NCI-H2171 treated with DMSO at 0.1 percent for 48 hours (cell line): ENCODE measurements around the gene GALNT6.

Experiments used
- DNase-seq: peaks from one replicate; lab custom pipeline; 2025; lab: John Stamatoyannopoulos, UW

GALNT6 gene

DNA sequence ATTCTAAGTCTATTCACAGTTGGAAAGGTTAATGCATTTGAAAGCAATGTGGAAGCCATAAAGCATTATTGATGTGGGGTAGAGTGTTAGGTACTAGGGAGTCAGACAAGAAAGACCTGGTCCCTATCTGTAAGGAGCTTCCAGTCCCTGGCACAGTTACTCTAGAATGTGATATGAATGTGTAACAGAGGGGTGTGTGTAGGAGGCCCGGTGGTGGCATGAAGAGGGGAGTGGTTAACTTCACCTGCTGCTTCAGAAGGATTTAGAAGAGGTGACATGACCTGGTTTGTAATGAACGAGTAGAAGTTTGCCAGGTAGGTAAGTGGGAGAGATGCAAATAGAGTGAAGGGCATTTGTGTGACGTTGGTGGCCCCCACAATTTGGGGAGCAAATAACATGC is 15.1 kb upstream of the GALNT6 start:
- no peak for DNase-seq

DNA sequence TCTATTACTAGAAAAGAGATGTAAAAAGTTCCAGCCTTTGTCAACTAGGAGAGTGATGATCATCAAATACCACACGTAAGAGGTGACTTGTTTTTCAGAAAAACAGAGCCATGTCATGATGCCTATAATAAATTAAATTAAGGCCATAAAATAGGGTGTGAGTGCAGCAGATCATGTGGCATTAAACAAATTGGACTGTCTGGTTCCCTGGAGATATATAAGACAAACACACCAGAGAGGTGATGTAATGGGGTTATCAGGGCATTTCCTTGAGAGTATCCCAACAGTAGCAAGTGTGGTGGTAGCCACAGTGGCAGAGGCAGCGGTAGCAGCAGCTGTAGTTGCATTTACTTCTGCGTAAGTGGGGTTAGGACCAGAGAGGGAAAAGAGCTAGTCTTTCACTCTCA is 14.6 kb upstream of the GALNT6 start:
- no peak for DNase-seq

DNA sequence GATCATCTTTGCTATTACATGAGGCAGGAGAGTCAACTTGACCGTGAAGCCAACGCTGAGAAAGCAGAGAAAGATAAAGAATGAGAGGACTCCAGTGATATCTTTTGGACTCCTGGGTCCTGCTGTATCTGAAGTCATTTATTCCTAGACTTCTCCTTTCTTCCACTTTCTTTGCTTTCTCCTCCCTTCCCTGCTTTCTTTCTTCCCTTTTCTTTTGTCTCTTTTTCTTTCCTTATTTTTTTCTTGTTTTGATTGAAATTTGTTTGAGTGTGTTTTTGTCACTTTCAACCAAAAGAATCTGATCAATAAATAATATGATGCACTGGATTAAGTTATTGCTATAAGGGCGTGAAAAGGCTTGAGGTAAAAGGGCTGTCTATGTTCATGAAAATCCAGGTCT is 13.4 kb upstream of the GALNT6 start:
- no peak for DNase-seq

DNA sequence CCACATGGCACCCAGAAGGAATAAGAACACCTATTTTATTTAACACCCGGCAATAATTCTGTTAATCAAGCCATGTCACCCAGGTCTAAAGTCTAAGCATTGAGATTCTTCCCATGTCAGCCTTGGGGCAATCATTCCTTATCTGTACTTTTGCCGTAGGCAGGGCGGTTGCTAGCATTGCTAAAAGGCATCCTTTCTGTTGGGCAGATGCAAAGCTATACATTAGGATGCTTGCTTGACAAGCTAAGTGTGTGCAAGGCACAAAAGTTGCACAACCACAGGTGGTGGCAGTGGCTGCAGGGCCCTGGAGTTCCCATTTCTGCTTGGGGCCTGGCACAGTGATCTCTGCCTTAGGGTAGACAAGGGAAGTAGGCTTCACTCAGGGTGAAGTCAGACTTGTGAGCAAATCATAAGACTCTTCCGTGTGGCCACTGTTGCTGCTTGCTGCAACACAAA is 12.5 kb upstream of the GALNT6 start:
- DNase-seq = no peak

DNA sequence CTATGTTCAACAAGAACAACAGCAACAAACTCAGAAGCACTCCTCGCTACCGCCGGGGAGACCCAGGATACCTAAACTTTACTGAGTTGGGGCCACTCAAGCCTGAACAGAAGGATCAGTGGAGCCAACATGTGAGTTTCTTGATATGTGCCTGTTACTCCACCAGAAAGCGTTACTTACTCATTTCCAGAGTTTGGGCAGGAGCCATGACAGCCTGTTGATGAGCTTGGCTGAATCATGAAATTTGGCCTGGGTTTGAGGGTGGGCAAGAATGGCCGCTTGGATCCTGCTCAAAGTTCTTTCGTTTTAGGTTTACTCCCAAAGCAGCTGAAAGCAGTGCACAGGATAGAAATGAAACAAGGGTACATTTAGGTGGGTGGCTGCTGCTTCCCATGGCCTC is 12.0 kb upstream of the GALNT6 start:
- no peak for DNase-seq

DNA sequence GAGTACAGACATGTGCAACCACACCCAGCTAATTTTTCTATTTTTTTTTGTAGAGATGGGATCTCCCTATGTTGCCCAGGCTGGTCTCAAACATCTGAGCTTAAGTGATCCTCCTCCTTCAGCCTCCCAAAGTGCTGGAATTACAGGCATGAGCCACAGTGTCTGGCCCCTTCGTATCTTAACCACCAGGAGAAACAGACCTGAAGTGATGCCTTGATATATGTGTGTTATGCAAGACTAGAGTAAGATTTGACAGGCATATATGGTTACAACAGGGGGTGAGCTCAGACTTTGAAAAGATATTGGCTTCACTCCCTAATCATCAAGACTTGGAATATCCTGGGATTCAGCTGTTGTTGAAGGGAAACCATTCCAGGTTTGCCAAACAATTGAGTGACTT is 10.7 kb upstream of the GALNT6 start:
- DNase-seq = no peak

DNA sequence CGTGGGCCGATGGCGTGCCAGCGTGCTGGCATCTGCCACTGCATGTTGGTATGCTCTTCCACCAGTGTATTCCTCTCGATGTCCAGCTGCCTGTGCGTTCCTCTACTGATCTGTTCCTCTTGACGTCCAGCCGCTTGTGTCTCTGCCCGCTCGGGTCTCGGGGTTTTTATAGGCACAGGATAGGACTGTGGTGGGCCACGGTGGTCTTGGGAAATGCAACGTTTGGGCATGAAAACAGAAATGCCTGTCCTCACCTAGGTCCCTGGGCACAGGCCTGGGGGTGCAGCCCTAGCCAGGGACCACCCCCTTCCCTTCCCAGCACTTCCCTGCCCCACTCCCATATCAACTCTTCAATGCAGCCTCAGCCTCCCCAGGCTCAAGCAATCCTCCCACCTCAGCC is 10.3 kb upstream of the GALNT6 start:
- no peak for DNase-seq

DNA sequence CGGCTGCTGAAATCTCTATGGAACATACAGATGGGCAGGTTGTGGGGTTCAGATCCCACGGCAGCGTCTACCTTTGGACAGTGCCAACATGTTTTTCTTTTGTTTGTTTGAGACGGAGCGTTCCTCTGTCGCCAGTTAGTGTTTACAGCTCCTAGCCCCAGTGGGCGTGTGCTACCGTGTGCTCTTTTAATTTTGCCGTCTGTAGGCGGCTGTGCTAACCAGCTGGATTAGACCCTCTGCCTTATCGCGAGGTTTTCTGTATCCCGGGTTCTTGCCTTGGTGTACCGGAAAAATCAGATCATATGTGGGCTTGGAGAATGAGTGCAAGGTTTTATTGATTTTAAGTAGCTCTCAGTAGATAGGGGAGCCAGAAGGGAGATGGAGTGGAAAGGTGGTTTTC is 9.8 kb upstream of the GALNT6 start:
- no peak for DNase-seq

DNA sequence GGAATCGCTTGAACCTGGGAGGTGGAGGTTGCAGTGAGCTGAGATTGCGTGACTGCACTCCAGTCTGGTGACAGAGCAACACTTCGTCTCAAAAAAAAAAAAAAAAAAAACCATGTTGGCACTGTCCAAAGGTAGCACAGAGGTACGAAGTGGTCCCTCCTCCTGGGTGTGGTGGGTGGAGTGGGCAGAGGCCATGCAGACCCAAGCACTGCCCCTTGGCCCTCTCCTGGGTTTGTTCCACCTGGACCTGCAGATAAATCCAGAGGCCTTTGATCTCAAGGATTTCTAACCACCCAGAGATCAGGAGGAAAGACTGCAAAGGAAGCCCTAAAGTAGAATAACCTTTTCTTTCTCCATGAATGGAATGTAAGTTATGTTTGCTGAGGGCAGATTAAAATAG is 8.7 kb upstream of the GALNT6 start:
- DNase-seq = no peak

DNA sequence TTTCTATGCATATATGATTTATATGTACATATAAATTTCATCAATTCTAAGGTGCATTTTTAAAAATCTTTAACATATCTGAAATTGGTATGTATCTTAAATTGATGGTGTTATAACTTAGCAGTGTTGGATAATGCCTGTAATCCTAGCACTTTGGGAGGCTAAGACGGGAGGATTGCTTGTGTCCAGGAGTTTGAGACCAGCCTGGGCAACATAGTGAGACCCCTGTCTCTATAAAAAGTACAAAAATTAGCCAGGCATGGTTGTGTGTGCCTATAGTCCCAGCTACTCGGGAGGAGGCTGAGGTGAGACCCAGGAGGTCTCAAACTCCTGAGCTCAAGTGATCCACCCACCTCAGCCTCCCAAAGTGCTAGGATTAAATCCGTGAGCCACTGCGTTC is 6.5 kb upstream of the GALNT6 start:
- no peak for DNase-seq

DNA sequence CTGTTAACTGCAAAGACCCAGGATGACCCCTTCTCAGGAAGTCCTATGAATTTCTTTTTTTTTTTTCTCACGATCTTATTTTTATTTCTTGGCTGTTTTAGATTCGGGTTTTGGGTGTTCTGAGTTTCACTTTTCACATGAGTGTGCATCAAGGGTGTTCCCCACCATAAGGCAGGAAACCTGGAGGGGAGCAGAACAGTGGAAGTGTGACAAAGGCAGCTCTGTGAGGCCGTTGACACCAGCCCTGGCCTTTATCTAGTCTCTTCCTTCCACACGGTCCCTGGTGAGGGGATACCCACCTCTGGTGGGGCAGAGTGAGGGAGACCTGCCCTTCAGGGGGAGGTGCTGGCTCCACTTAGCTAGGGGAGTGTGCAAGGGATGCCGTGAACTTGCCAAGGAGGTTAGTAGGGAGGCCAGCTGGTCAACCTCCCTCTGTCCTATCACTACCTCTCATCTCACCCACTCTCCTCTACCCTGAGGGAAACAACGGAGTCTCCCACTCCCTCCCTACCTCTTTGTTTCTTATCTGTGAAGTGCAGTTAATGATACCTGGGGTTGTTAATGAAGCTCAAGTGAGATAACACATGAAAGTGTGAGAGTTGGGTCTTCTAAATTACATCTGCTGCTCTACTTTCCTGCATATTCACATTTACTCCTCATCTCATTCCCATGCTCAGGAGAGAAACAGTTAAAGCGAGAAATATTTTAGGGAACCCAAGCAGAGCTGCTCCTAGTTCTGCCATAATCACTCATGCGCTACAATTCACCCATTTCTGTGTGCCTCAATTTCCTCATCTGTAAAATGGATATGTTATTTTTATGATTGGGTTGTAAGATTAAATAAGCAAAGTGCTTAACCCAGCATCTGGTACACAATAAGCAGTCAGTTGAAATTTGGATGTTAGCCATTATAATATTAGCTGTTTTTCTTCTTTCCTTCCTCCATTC is 4.4 kb upstream of the GALNT6 start:
- no peak for DNase-seq

DNA sequence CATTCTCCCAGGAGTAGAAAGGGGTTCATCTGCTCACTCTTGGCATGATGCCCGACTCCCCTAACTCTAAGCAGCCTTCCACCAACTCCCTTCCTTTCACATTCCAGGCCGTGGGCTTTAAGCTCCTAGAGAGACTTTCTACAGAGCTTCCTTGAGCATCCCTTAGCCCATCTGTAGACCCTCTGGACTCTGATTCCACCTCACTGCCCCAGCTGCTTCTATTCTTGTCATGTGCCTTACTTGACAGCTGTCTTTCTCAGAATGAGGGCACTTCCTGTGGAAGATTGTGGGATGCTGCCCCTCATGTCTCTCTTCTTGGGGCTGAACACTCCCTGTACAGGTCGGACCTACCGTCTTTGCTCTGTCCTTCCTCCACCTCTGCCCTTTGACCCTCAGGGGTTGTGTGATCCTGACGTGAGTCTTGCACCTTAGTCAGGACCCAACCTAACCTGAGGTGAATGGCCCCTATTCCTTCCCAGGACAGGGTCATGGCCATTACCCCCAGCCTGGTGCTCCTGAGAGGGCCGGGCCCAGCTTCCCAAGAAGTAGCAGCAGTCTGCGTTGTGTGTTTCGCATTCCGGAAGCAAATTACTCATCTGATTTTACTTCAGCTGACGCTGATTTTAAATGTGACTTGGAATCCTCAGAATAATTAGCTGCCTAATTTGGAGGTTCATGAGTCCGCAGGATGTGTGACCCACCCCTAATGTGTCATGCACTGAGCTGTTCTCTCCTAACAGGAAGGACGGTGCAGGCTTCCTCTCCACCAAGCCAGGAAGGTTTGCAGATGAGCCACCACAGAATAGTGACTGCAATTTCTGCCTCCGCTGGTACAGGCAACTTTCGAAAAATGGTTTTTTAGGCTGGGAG is 2.7 kb upstream of the GALNT6 start:
- DNase-seq = no peak

DNA sequence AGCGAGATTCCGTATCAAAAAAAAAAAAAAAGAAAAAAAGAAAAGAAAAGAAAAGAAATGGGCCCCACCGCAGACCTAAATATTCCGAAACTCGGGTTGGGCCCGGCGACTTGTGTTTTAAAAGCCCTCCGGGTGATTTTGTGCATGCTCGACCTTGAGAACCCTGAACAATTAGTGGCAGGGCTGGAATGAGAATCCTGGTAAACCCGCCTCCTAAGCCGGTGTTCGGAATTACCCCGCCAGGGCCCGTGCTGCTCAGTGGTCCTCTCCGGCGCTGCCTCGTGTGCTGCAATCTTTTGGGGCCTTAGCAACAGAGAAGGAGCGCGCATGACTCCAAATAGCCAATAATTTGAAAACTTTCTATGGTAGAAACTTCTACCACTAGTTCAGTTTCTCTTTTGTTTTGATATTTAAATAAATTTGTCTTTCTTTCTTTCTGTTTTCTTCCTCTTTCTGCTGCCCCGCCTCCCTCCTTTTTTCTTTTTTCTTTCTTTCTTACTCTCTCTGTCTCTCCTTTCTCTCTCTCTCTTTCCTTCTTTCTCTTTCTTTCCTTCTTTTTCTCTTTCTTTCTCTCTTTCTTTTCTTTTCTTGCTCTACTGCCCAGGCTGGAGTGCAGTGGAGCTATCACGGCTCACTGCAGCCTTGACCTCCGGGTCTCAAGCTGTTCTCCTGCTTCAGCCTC is 1.5 kb upstream of the GALNT6 start:
- DNase-seq = no peak

DNA sequence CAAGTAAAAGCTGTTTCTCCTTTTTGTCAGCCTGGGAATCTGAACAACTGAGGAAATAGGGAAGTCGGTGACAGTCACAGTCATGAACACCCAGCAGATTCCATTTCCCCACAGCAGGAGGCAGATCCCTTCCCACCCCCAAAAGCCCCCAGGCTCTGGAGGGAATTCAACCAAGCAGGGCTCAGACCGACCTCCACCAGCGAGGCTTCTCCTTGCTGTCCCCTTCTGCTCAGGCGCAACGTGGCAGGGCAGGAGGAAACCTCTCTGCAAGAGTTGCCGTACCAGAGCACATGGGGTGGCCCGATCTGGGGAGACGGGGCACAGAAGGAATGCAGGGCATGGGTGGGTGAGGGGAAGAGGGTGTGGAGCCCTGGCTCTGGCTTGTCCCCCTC is 319 bp downstream of the GALNT6 start:
- no peak for DNase-seq

DNA sequence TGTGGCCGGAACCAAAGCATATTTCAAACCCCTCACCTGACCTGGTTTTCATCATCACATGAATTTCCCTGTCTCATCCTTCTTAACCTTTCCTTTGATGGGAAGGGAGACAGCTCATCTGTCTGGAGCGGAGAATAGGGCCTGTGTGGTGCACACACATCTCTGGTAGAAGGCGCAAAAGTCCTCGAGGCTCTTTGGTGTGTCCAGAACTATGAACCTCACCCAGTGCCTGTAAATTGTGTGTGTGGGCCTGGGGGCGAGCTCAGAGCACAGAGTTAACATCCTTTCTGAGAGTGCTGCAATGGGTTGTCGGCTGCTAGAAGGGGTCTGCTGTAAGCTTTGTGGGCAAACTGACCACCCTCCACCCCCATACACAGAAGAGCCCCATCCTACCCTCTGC is 749 bp downstream of the GALNT6 start:
- DNase-seq = no peak

DNA sequence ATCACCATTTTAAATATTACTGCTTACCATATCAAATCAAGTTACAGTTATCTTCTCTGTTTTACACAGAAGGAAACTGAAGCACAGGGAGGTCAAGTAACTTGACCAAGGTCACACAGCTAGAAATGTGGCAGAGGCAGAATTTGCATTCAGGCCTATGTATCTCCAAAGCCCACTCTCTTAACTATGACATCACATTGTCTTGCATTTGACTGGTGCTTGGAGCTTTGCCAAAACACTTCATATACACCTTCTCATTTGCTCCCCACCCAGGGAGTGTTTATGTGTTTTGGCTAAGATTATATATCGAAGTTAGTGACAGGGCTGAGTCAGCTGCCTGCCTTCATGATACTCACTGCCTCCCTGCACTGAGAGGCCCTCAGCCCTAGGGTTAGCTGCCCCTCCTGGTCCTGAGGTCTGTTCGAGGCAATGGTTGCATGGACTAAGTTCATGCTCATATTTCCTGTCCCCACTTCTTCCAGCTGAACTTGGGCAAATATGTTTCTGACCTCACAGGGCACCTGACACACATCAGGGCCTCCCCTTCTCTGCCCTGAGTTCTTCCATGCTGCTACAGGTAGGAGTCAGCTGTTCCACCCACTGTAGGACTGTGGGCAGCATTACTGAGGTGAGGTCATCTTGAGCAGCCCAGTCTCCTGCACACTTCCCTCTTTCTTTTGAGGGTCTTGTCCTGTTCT is 1.8 kb downstream of the GALNT6 start:
- DNase-seq = no peak

DNA sequence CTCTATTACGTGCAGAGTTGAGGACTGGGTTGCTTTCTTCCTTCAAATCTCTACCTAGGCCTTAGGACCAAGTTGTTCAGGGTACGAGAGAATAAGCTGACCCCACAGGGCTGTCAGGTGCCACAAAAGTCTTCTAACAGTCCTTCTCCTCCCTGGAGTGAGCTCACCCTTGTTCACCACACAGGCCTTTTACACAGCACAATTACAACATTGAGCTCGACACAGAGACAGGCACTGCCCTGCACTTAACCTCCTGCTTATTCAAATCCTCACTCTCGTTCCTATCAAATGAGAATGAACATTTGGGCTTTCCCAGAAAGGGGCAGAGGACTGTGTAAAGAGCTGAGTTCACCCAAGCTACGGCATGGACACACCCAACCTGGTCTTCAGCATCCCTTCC is 2.4 kb downstream of the GALNT6 start:
- no peak for DNase-seq

DNA sequence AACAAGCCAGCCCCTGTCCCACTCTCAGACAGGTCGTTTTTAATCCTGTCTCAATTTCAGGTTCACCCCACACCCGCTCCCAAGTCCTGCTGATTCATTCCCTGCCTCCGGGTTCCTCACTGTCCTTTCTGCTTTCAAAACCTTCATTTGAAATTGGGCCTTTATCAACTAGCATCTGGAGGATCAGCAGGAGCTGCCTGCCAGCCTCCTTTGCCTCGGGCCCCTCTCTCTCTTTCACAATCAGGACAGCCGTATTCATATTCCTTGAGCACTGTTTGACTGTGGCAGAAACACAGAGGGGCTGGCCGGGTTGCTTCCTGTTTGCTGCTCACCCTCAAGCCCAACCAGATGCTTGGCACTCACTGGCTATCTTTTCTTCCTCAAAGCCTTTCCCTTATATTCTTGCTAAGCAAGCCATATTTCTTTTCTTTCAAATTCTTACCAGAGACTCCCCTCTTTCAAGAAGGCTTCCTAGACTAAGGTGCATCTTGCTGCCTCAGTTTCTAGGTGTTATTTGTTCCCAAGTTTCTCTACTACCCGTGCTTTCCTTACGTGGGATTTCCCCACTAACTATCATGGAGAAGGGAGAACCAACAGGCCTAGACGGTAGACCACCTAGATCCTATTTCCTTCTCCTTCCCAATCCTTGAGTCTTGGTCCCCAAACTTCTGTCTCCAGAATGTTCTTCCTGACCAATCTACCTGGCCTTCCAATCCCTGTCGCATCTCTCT is 3.0 kb downstream of the GALNT6 start:
- DNase-seq = no peak

DNA sequence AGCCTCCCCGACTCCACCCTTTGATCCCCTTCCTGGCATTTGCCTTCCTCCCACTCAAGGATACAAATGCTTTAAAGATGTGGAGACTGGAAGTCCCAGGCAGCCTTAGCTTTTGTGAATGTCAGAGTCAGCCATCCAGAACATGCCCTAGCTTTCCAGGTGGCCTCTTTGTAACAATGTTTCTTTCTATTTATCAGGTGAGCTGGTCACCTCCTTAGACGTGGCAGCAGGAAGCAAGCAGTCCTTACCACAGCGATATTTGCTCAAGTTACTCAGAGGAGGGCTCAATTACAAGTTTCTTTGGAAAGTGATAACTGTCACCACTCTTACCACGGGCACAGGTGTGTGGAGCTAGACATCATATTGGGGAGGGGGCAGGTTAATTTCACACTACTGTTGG is 4.9 kb downstream of the GALNT6 start:
- no peak for DNase-seq

DNA sequence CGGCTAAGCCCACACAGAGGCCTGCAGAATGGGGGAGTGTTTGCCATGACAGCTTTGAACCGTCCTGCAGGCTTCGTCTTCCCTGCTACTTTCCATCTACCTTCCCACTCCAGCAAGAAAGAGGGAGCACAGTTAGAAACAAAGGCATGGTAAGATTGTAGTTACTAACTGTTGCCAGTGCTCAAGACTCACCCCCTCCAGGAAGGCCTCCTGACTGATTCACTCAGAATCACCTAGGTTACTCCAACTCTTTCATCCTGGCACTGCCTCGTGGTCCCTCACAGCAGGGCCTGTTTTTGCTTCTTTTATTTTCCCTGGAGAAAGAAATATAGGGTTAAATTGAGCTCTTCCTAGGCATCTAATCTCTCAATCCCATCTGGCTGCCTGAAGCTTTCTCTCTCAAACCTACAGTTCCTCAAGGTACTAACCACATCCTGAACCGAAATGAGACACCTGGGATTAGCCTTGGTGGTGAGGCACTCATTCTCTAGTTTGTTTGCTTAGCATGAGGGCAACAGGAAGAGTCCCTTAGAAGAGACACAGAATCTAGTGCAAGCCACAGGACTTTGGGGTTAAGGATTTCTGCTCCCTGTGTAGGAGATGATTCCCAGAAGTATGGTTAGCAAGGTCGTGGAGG is 7.8 kb downstream of the GALNT6 start:
- peak; percentile 41 for DNase-seq

DNA sequence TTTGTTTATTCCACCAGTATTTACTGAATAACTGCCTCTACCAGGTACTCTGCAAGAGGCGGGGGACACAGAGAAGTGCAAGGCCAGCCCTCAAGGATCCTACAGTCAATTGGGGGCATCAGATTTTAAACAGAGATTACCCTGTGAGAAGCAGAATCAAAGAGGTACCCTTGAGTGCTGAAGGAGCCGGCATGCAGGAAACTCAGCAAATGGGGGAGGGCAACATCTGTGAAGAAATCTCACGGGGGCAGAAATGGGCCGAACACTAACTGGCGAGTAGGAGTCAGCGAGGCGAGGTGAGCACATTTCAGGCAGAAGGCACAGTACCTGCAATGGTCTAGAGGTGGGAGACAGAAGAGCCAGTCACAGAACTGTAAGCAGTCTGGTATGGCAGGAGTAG is 9.0 kb downstream of the GALNT6 start:
- DNase-seq = peak; percentile 65
